Measurements from ENCODE around the gene ZNF101.
"Not testable (repeated sequence)": the region's sequence is repeated elsewhere in the genome, so short reads cannot be mapped to it uniquely, and the experiment has no call there.

Gene ZNF101

GRCh38 chr19:19661675-19662251 is 6.9 kb upstream of the ZNF101 start:
- peak; percentile 32 for DNase-seq (ENCODE audit: low read depth, low spot score)

DNA sequence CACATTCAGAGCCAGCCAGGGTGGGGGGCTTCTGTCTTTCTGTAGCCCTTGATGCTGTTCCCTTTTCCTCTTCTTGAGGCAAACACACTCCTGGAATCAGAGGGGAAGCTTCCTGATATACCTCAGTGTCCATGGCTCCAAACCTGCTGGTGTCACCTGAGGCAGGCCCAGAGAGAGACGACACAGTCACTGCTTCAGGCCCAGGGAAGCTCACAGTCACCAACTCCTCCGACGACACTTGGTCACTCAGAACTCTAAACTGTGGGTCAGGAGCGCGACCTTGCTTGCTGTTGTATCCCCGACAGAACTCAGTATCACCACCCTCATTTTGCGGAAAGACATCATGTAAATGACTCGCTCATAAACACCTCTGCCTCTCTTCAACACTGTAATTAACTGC is 6.3 kb upstream of the ZNF101 start:
- no peak for DNase-seq (ENCODE audit: low read depth, low spot score)

- DNase-seq (ENCODE audit: low read depth, low spot score), result no peak
Measured at GRCh38 chr19:19662871-19663255, 5.8 kb upstream of the ZNF101 start.

GRCh38 chr19:19663256-19664120 is 5.2 kb upstream of the ZNF101 start, which contains the start of gene ATP13A1:
Gene ATP13A1 (minus strand): TSS chr19:19663676. CDS start chr19:19663666, 10 bp downstream.
- peak; percentile 98 for DNase-seq (ENCODE audit: low read depth, low spot score)

DNA sequence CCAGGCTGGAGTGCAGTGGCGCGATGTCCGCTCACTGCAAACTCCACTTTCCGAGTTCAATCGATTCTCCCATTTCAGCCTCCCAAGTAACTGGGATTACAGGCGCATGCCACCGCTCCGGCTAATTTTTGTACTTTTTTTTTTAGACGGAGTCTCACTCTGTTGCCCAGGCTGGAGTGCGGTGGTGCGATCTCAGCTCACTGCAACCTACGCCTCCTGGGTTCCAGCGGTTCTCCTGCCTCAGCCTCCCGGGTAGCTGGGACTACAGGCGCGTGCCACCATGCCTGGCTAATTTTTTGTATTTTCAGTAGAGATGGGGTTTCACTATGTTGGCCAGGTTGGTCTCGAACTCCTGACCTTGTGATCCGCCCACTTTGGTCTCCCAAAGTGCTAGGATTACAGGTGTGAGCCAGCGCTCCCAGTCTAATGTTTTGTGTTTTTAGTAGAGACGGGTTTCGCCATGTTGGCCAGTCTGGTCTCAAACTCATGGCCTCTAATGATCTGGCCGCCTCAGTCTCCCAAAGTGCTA is 3.2 kb upstream of the ZNF101 start:
- not testable (repeated sequence) for DNase-seq (ENCODE audit: low read depth, low spot score)

DNA sequence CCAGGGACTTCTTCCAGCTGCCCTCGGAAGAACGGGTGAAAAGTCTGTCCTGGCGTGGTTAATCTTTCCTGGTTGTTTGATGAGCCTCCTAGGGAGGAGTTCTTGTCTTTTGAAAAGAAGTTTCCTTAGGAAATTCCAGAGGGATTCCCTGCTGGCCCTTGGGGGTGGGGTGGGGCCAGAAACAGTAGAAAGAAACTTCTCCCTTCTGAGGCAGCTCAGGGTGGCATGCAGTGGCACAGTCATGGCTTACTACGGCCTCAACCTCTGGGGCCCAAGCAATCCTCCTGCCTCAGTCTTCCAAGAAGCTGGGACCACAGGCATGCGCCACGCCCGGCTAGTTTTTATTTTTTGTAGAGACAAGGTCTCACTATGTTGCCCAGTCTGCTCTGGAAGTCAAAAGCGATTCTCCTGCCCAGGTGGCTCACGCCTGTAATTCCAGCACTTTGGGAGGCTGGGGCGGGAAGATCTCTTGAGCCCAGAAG is 1.5 kb downstream of the ZNF101 start:
- peak; percentile 66 for DNase-seq (ENCODE audit: low read depth, low spot score)

GRCh38 chr19:19672816-19673215 is 4.2 kb downstream of the ZNF101 start:
- DNase-seq (ENCODE audit: low read depth, low spot score), result no peak

DNA sequence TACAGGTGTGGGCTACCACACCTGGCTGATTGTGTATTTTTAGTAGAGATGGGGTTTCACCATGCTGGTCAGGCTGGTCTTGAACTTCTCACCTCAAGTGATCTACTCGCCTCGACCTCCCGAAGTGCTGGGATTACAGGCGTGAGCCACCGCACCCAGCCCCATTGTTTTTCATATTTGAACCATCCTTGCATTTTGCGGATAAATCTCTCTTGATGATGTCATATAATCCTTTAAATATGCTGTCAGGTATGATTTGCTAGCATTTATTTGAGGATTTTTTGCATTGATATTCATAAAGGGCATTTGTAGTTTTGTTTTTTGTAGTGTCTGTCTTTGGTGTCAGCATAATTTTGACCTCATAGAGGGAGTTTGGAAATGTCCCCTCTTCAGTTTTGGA is 5.7 kb downstream of the ZNF101 start:
- no peak for DNase-seq (ENCODE audit: low read depth, low spot score)

- DNase-seq (ENCODE audit: low read depth, low spot score), result no peak
Measured at GRCh38 chr19:19677579-19677978, 8.9 kb downstream of the ZNF101 start.

GRCh38 chr19:19679176-19680073 is 10.8 kb downstream of the ZNF101 start:
- DNase-seq (ENCODE audit: low read depth, low spot score), result no peak

DNA sequence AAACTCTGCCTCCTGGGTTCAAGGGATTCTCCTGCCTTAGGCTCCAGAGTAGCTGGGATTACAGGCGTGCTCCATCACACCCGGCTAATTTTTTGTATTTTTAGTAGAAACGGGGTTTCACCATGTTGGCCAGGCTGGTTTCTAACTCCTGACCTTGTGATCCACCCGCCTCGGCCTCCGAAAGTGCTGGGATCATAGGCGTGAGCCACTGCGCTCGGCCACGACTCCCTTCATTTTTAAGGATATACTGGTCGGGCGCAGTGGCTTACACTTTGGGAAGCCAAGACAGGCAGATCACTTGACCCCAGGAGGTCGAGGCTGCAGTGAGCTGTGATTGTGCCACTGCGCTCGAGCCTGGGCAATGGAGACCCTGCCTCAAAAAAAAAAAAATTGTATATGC is 17.5 kb downstream of the ZNF101 start:
- DNase-seq (ENCODE audit: low read depth, low spot score), result not testable (repeated sequence)

GRCh38 chr19:19686580-19686979 is 17.9 kb downstream of the ZNF101 start:
- no peak for DNase-seq (ENCODE audit: low read depth, low spot score)

- DNase-seq (ENCODE audit: low read depth, low spot score), result no peak
Measured at GRCh38 chr19:19687090-19687489, 18.5 kb downstream of the ZNF101 start.

DNA sequence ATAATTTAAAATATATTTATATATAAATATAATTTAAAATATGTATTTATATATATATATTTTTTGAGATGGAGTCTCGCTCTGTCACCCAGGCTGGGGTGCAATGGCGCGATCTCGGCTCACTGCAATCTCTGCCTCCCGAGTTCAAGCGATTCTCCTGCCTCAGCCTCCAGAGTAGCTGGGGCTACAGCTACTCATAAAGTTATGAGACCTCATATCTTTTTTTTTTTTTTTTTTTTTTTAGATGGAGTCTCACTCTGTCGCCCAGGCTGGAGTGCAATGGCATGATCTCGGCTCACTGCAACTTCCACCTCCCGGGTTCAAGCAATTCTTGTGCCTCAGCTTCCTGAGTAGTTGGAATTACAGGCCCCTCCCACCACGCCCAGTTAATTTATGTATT is 20.4 kb downstream of the ZNF101 start:
- DNase-seq (ENCODE audit: low read depth, low spot score), result not testable (repeated sequence)

GRCh38 chr19:19691683-19692082 is 23.0 kb downstream of the ZNF101 start:
- no peak for DNase-seq (ENCODE audit: low read depth, low spot score)

GRCh38 chr19:19696386-19696785 is 27.7 kb downstream of the ZNF101 start:
- no peak for DNase-seq (ENCODE audit: low read depth, low spot score)

- no peak for DNase-seq (ENCODE audit: low read depth, low spot score)
Measured at GRCh38 chr19:19697589-19697988, 28.9 kb downstream of the ZNF101 start.

DNA sequence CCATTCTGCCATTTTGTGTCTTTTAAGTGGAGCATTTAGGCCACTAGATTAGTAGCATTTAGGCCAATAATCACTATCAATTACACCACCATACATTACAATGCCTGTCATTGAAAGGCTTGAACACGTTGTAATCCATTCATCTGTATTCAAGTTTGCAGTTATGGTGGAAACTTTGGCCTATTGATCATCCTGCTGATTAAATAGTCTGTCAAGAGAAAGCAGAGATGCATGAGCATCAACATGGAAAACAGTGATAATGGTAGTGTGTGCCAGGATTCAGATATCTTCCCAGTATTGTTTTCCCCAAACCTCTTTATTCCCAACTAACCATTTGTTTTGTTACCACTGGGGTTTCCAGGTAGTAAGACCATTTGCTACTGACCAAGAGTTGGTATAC is 31.9 kb downstream of the ZNF101 start:
- not testable (repeated sequence) for DNase-seq (ENCODE audit: low read depth, low spot score)

DNA sequence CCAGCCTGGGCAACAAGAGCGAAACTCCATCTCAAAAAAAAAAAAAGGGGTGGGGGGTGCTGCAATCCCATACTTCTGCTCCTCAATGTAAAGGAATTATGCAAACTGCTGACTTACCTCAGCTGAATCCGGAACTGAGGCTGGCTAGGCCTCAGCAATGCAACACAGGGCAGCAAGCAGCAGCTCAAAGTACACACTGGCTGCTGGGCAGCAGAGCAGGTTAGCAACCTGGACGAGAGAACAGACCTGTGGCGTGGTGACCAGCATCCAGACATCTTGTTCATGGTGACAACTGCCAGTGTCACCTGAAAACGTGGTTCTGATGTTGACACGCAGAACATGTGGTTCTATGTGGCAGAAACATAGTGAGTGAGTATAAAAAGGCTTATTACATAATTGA is 36.2 kb downstream of the ZNF101 start:
- no peak for DNase-seq (ENCODE audit: low read depth, low spot score)

- DNase-seq (ENCODE audit: low read depth, low spot score), result no peak
Measured at GRCh38 chr19:19710506-19710905, 41.9 kb downstream of the ZNF101 start.

DNA sequence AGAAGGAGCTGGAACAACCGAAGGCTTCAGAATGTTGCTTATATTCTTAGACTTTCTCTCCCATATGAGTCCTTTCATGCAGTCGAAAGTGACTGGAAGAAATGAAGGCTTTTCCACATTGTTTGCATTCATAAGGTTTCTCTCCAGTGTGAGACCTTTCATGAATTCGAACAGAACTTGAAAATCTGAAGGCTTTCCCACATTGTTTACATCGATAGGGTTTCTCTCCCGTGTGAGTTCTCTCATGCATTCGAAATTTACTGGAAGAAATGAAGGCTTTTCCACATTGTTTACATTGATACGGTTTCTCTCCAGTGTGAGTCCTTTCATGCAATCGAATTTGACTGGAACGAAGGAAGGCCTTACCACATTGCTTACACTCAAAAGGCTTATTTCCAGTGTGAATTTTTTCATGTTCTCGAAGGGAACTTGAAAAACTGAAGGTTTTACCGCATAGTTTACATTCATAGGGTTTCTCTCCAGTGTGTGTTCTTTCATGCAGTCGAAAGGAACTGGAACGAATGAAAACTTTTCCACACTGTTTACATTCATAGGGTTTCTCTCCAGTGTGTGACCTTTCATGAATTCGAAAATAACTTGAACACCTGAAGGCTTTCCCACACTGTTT is 42.8 kb downstream of the ZNF101 start:
- no peak for DNase-seq (ENCODE audit: low read depth, low spot score)
